ENCODE measurements around the gene CD300E.

DNA sequence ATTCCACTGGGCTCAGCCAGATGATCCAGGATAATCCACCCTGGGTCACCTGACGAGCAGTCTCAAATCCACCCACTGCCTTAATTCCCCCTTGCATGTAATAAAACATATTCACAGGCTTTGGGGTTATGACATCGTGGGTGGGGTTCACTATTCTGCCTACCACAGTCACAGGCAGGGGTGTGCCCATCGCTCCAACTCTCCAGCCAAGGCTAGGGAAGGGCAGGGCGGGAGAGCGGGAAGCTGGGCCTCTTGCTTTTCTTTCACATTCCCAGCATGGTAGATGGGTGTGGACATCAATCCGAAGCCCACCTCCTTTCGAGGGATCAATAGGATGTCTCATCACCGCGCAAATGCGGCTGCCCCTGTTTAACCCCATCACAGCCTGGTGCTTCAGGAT, 18.8 kb downstream of the CD300E start:
- TF ChIP-seq, protein P1, sequence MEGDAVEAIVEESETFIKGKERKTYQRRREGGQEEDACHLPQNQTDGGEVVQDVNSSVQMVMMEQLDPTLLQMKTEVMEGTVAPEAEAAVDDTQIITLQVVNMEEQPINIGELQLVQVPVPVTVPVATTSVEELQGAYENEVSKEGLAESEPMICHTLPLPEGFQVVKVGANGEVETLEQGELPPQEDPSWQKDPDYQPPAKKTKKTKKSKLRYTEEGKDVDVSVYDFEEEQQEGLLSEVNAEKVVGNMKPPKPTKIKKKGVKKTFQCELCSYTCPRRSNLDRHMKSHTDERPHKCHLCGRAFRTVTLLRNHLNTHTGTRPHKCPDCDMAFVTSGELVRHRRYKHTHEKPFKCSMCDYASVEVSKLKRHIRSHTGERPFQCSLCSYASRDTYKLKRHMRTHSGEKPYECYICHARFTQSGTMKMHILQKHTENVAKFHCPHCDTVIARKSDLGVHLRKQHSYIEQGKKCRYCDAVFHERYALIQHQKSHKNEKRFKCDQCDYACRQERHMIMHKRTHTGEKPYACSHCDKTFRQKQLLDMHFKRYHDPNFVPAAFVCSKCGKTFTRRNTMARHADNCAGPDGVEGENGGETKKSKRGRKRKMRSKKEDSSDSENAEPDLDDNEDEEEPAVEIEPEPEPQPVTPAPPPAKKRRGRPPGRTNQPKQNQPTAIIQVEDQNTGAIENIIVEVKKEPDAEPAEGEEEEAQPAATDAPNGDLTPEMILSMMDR (conservative IDR thresholded peaks at IDR 0.05 in 1 of 2, IDR thresholded peaks at IDR 0.05 in 1 of 2; ENCODE audit: low read depth in 1 of 2, low read length in 2 of 2) = no peak
- TF ChIP-seq EZH2 (IDR thresholded peaks at IDR 0.05; ENCODE audit: low read length, missing control alignments) = no peak

Data from fibroblast of lung (primary cell).